Measurements from ENCODE around the gene PPP2CA. TPM values are rescaled to one million over a fixed set of nuclear protein-coding genes. Genes with fewer than 3 reads are reported as not detected.
A peak's percentile ranks its signal among the peaks of the same experiment; 100 is the strongest.

PPP2CA gene
- 162 and 196 TPM in 2 replicates for total RNA-seq

GRCh38 chr5:134225780-134226440 is at the start of gene PPP2CA:
Gene PPP2CA (minus strand): TSS chr5:134226073. CDS start chr5:134225861, 212 bp downstream.
- peak; percentile 82 for DNase-seq (ENCODE audit: low read depth)

GRCh38 chr5:134273642-134274395 is 47.9 kb upstream of the PPP2CA start:
- no peak for TF ChIP-seq CTCF (conservative IDR thresholded peaks at IDR 0.05; ENCODE audit: low read depth, low read length)
- DNase-seq (ENCODE audit: low read depth) = peak; percentile 4
- H3K4me3 ChIP-seq (ENCODE audit: low read depth, low read length) = no peak overlapping the region

More at GRCh38 chr5:134225780-134226440, at the start of gene PPP2CA:
- peak within 1 kb of the TSS; percentile 98 for H3K4me3 ChIP-seq (ENCODE audit: low read depth, low read length)
- no peak for TF ChIP-seq CTCF (conservative IDR thresholded peaks at IDR 0.05; ENCODE audit: low read depth, low read length)

GRCh38 chr5:134271059-134271458 is 45.2 kb upstream of the PPP2CA start:
- no peak for DNase-seq (ENCODE audit: low read depth)
- no peak for TF ChIP-seq CTCF (conservative IDR thresholded peaks at IDR 0.05; ENCODE audit: low read depth, low read length)
- no peak overlapping the region for H3K4me3 ChIP-seq (ENCODE audit: low read depth, low read length)

GRCh38 chr5:134268919-134269318 is 43.0 kb upstream of the PPP2CA start:
- no peak overlapping the region for H3K4me3 ChIP-seq (ENCODE audit: low read depth, low read length)
- DNase-seq (ENCODE audit: low read depth) = no peak
- no peak for TF ChIP-seq CTCF (conservative IDR thresholded peaks at IDR 0.05; ENCODE audit: low read depth, low read length)

- no peak for DNase-seq (ENCODE audit: low read depth)
- H3K4me3 ChIP-seq (ENCODE audit: low read depth, low read length) = no peak overlapping the region
- no peak for TF ChIP-seq CTCF (conservative IDR thresholded peaks at IDR 0.05; ENCODE audit: low read depth, low read length)
These were observed 42.2 kb upstream of the PPP2CA start for GRCh38 chr5:134268019-134268601.

- TF ChIP-seq CTCF (conservative IDR thresholded peaks at IDR 0.05; ENCODE audit: low read depth, low read length) = no peak
- no peak for DNase-seq (ENCODE audit: low read depth)
- H3K4me3 ChIP-seq (ENCODE audit: low read depth, low read length) = no peak overlapping the region
These were observed 41.6 kb upstream of the PPP2CA start for GRCh38 chr5:134267366-134268018.

Measured in epithelial cell of proximal tubule (primary cell).